Neural cell (in vitro differentiated cells): ENCODE data around the gene ANKMY1. TPM values are rescaled to one million over a fixed set of nuclear protein-coding genes. Genes with fewer than 3 reads are reported as not detected.

ENCODE experiments used
- H2AFZ ChIP-seq: fragments of 200-600, 300-800 bp; sonication (generic), shearing (Covaris generic); 2 replicates; pipeline ENCODE4 v1.6.0; 2014; ENCODE audit warnings: low read depth, mild to moderate bottlenecking, antibody characterized with exemption, low read length, moderate library complexity
- H3F3A ChIP-seq: fragments of 200-600 bp; shearing (Covaris generic); 2 replicates; pipeline ENCODE4 v1.6.1; 2016; ENCODE audit warnings: mild to moderate bottlenecking, moderate library complexity, mixed read lengths, antibody characterized with exemption, low read length; ENCODE audit not compliant: insufficient read depth, poor library complexity, severe bottlenecking
- H3K27ac ChIP-seq: fragments of 200-600, 300-800 bp; sonication (generic), shearing (Covaris generic); 2 replicates; pipeline ENCODE4 v1.5.1; 2014; ENCODE audit warnings: mild to moderate bottlenecking, low read length, moderate library complexity
- H3K27me3 ChIP-seq: fragments of 300-800, 200-600 bp; sonication (generic), shearing (Covaris generic); 2 replicates; pipeline ENCODE4 v1.6.0; 2014; ENCODE audit warnings: mild to moderate bottlenecking, low read depth, low read length, moderate library complexity; ENCODE audit not compliant: insufficient read depth
- H3K36me3 ChIP-seq: fragments of 300-800, 200-600 bp; sonication (generic), shearing (Covaris generic); 2 replicates; pipeline ENCODE4 v1.5.1; 2014; ENCODE audit warnings: mild to moderate bottlenecking, antibody characterized with exemption, low read length, moderate library complexity; ENCODE audit not compliant: insufficient read depth
- H3K4me2 ChIP-seq: fragments of 300-800, 200-600 bp; sonication (generic), shearing (Covaris generic); 2 replicates; pipeline ENCODE4 v1.6.0; 2014; ENCODE audit warnings: mild to moderate bottlenecking, low read length
- H3K4me3 ChIP-seq: fragments of 300-800, 200-600 bp; sonication (generic), shearing (Covaris generic); 2 replicates; pipeline ENCODE4 v1.5.1; 2014; ENCODE audit warnings: mild to moderate bottlenecking, low read length, moderate library complexity
- H3K79me2 ChIP-seq: fragments of 200-600 bp; shearing (Covaris generic); replicated peaks from 2 replicates; pipeline ENCODE4 v1.6.0; 2014; ENCODE audit warnings: mild to moderate bottlenecking, low read length, moderate library complexity; ENCODE audit not compliant: insufficient read depth
- H3K9ac ChIP-seq: fragments of 300-800, 200-600 bp; sonication (generic), shearing (Covaris generic); 2 replicates; pipeline ENCODE4 v1.6.1; 2016; ENCODE audit warnings: mild to moderate bottlenecking, low read length, mixed read lengths
- H3K9me2 ChIP-seq: fragments of 200-600 bp; shearing (Covaris generic); 2 replicates; pipeline ENCODE4 v1.6.1; 2016; ENCODE audit warnings: mild to moderate bottlenecking, low read length, mixed read lengths; ENCODE audit not compliant: insufficient read depth
- H3K9me3 ChIP-seq: fragments of 200-600, 300-800 bp; sonication (generic), shearing (Covaris generic); 2 replicates; pipeline ENCODE4 v1.6.1; 2016; ENCODE audit warnings: mild to moderate bottlenecking, mixed run types, low read length, moderate library complexity, mixed read lengths
- H4K20me1 ChIP-seq: fragments of 200-600 bp; shearing (Covaris generic); 2 replicates; pipeline ENCODE4 v1.6.1; 2016; ENCODE audit warnings: mild to moderate bottlenecking, mixed run types; ENCODE audit not compliant: insufficient read depth
- CTCF ChIP-seq: fragments of 450-650 bp; IDR thresholded peaks from 2 replicates; pipeline ENCODE4 v1.5.1; 2014; ENCODE audit warnings: antibody characterized with exemption, mild to moderate bottlenecking, moderate library complexity; ENCODE audit not compliant: poor library complexity, severe bottlenecking
- EP300 ChIP-seq: fragments of 450-650 bp; conservative IDR thresholded peaks from 2 replicates; pipeline ENCODE4 v1.6.1; 2014; ENCODE audit warnings: antibody characterized with exemption, mild to moderate bottlenecking, moderate library complexity; ENCODE audit not compliant: poor library complexity, severe bottlenecking
- EZH2 ChIP-seq: fragments of 200-600, 300-800 bp; shearing (Covaris generic), sonication (generic); IDR thresholded peaks from 2 replicates; pipeline ENCODE4 v1.6.1; 2014; ENCODE audit warnings: antibody characterized with exemption, low read length, borderline replicate concordance, mild to moderate bottlenecking; ENCODE audit not compliant: insufficient read depth, poor library complexity, severe bottlenecking
- MXI1 ChIP-seq: fragments of 450-650 bp; conservative IDR thresholded peaks from 2 replicates; pipeline ENCODE4 v1.6.1; 2014; ENCODE audit warnings: antibody characterized with exemption, mild to moderate bottlenecking; ENCODE audit not compliant: poor library complexity, severe bottlenecking
- POLR2AphosphoS5 ChIP-seq: IDR thresholded peaks from 2 replicates; pipeline ENCODE4 v1.6.1; 2012
- RAD21 ChIP-seq: fragments of 450-650 bp; conservative IDR thresholded peaks from 2 replicates; pipeline ENCODE4 v1.6.1; 2014; ENCODE audit warnings: antibody characterized with exemption, mild to moderate bottlenecking, moderate library complexity
- REST ChIP-seq: IDR thresholded peaks from 2 replicates; pipeline ENCODE4 v1.6.1; 2012; ENCODE audit warnings: borderline replicate concordance
- SMC3 ChIP-seq: fragments of 450-650 bp; conservative IDR thresholded peaks from 2 replicates; pipeline ENCODE4 v1.6.1; 2014; ENCODE audit warnings: antibody characterized with exemption, mild to moderate bottlenecking, moderate library complexity; ENCODE audit not compliant: poor library complexity
- TAF1 ChIP-seq: IDR thresholded peaks from 2 replicates; pipeline ENCODE4 v1.6.1; 2012; ENCODE audit warnings: low read depth
- polyA plus RNA-seq: library from polyadenylated mRNA; depleted of rRNA; stranded (reverse); fragments of >200 nt; gene quantifications from 2 replicates; pipeline ENCODE4 v1.2.3, GENCODE V29; 2014

Gene ANKMY1
- polyA plus RNA-seq, 1 donor from 2014 or later: 6.6 TPM

- Histone ChIP-seq H3K27ac (no peak overlapping the region), H3K4me3 (no peak overlapping the region), H3F3A (no peaks in the 10 kb centered on the region), H3K79me2 (no peaks in the 10 kb centered on the region), H3K27me3 (no peaks in the 10 kb centered on the region), H3K9ac (no peak overlapping the region), H3K9me2 (no peaks in the 10 kb centered on the region), H3K36me3 (no peaks in the 10 kb centered on the region), H4K20me1 (no peaks in the 10 kb centered on the region), H2AFZ (no peak overlapping the region), H3K9me3 (no peaks in the 10 kb centered on the region), H3K4me2 (no peak overlapping the region)
- TF ChIP-seq POLR2AphosphoS5 (no peak), REST (no peak), CTCF (no peak), MXI1 (no peak), SMC3 (no peak), RAD21 (no peak), TAF1 (no peak), EP300 (no peak)
Measured at GRCh38 chr2:240554767-240555493, 2.9 kb downstream of the ANKMY1 start.

GRCh38 chr2:240553956-240554480, 3.8 kb downstream of the ANKMY1 start:
- no peaks in the 10 kb centered on the region for H3K79me2 ChIP-seq
- no peak for TF ChIP-seq EP300
- no peak for TF ChIP-seq SMC3
- TF ChIP-seq MXI1: no peak
- TF ChIP-seq REST: no peak
- TF ChIP-seq CTCF: no peak
- no peak for TF ChIP-seq RAD21
- no peak for TF ChIP-seq TAF1
- TF ChIP-seq EZH2: no peak

More at GRCh38 chr2:240553956-240554480, 3.8 kb downstream of the ANKMY1 start:
- Histone ChIP-seq H3K4me3 (no peak overlapping the region), H4K20me1 (no peaks in the 10 kb centered on the region), H3F3A (no peaks in the 10 kb centered on the region), H3K36me3 (no peaks in the 10 kb centered on the region), H3K27me3 (no peaks in the 10 kb centered on the region), H3K9ac (no peak overlapping the region), H3K9me3 (no peaks in the 10 kb centered on the region), H3K27ac (no peak overlapping the region), H3K4me2 (no peak overlapping the region), H2AFZ (no peak overlapping the region), H3K9me2 (no peaks in the 10 kb centered on the region)
